Effector memory CD4-positive, alpha-beta T cell (primary cell): ENCODE results near the gene FARS2.
"Not testable (repeated sequence)": the region's sequence is repeated elsewhere in the genome, so short reads cannot be mapped to it uniquely, and the experiment has no call there.

Experiments
- DNase-seq, 3 donors: peaks; one replicate each; pipeline ENCODE4 v3.0.0-alpha.2; 2020
- H3K27ac ChIP-seq: 2 replicates; pipeline ENCODE4 v1.7.0; 2013; ENCODE audit warnings: mild to moderate bottlenecking, low read length, moderate library complexity; ENCODE audit not compliant: insufficient read depth, poor library complexity, severe bottlenecking
- H3K27me3 ChIP-seq: replicated peaks from 2 replicates; pipeline ENCODE4 v1.7.0; 2013; ENCODE audit warnings: mild to moderate bottlenecking, low read length; ENCODE audit not compliant: insufficient read depth, control insufficient read depth, poor library complexity, severe bottlenecking
- H3K36me3 ChIP-seq: 2 replicates; pipeline ENCODE4 v1.7.0; 2013; ENCODE audit warnings: mild to moderate bottlenecking, low read length, moderate library complexity; ENCODE audit not compliant: control insufficient read depth, insufficient read depth
- H3K4me1 ChIP-seq: 2 replicates; pipeline ENCODE4 v1.7.0; 2013; ENCODE audit warnings: low read length, mild to moderate bottlenecking; ENCODE audit not compliant: control insufficient read depth, insufficient read depth, poor library complexity, severe bottlenecking
- H3K4me3 ChIP-seq: 2 replicates; pipeline ENCODE4 v1.7.0; 2013; ENCODE audit warnings: low read length, low read depth, mild to moderate bottlenecking; ENCODE audit not compliant: insufficient read depth, poor library complexity, severe bottlenecking
- H3K9me3 ChIP-seq: 2 replicates; pipeline ENCODE4 v1.7.0; 2013; ENCODE audit warnings: mild to moderate bottlenecking, low read length, moderate library complexity; ENCODE audit not compliant: control insufficient read depth

The FARS2 gene

GRCh38 chr6:5683747-5684146, 422.4 kb downstream of the FARS2 start:
- H3K4me1 ChIP-seq, H3K4me3 ChIP-seq, H3K27me3 ChIP-seq, DNase-seq, H3K9me3 ChIP-seq, H3K36me3 ChIP-seq, H3K27ac ChIP-seq: not testable (repeated sequence)

GRCh38 chr6:5684320-5685053, 423.2 kb downstream of the FARS2 start:
- DNase-seq, result no peak
- Histone ChIP-seq H3K4me1 (no peaks in the 10 kb centered on the region), H3K4me3 (no peak overlapping the region), H3K27ac (no peak overlapping the region), H3K27me3 (no peaks in the 10 kb centered on the region), H3K9me3 (no peaks in the 10 kb centered on the region), H3K36me3 (no peaks in the 10 kb centered on the region)

- H3K27ac ChIP-seq, result no peak overlapping the region
- H3K4me1 ChIP-seq, result no peaks in the 10 kb centered on the region
- H3K36me3 ChIP-seq, result no peaks in the 10 kb centered on the region
- H3K27me3 ChIP-seq, result no peaks in the 10 kb centered on the region
- no peaks in the 10 kb centered on the region for H3K9me3 ChIP-seq
- no peak overlapping the region for H3K4me3 ChIP-seq
- DNase-seq, result no peak
Measured at GRCh38 chr6:5693225-5694145, 432.2 kb downstream of the FARS2 start.

- no peak for DNase-seq
- Histone ChIP-seq H3K9me3 (no peaks in the 10 kb centered on the region), H3K4me3 (no peak overlapping the region), H3K27ac (no peak overlapping the region), H3K36me3 (no peaks in the 10 kb centered on the region), H3K4me1 (no peaks in the 10 kb centered on the region), H3K27me3 (no peaks in the 10 kb centered on the region)
Measured at GRCh38 chr6:5695260-5696245, 434.2 kb downstream of the FARS2 start.

GRCh38 chr6:5697508-5697907, 436.2 kb downstream of the FARS2 start:
- Histone ChIP-seq H3K27ac (no peak overlapping the region), H3K9me3 (no peaks in the 10 kb centered on the region), H3K36me3 (no peaks in the 10 kb centered on the region), H3K4me1 (no peaks in the 10 kb centered on the region), H3K4me3 (no peak overlapping the region), H3K27me3 (no peaks in the 10 kb centered on the region)
- no peak for DNase-seq

GRCh38 chr6:5698318-5698717, 437.0 kb downstream of the FARS2 start:
- Histone ChIP-seq H3K27me3 (no peaks in the 10 kb centered on the region), H3K4me1 (no peaks in the 10 kb centered on the region), H3K36me3 (no peaks in the 10 kb centered on the region), H3K27ac (no peak overlapping the region), H3K4me3 (no peak overlapping the region), H3K9me3 (no peaks in the 10 kb centered on the region)
- DNase-seq, result no peak

- H3K4me3 ChIP-seq, DNase-seq, H3K9me3 ChIP-seq, H3K36me3 ChIP-seq, H3K4me1 ChIP-seq, H3K27me3 ChIP-seq, H3K27ac ChIP-seq: not testable (repeated sequence)
Measured at GRCh38 chr6:5699064-5699463, 437.8 kb downstream of the FARS2 start.

GRCh38 chr6:5701174-5701573, 439.9 kb downstream of the FARS2 start:
- H3K27me3 ChIP-seq, result no peaks in the 10 kb centered on the region
- DNase-seq, result no peak
- no peaks in the 10 kb centered on the region for H3K36me3 ChIP-seq
- H3K4me1 ChIP-seq, result peaks cover 4% of the 10 kb centered on the region
- no peak overlapping the region for H3K27ac ChIP-seq
- H3K4me3 ChIP-seq, result no peak overlapping the region
- H3K9me3 ChIP-seq, result no peaks in the 10 kb centered on the region

GRCh38 chr6:5704708-5705107, 443.4 kb downstream of the FARS2 start:
- no peaks in the 10 kb centered on the region for H3K36me3 ChIP-seq
- no peaks in the 10 kb centered on the region for H3K9me3 ChIP-seq
- no peak for DNase-seq
- no peaks in the 10 kb centered on the region for H3K27me3 ChIP-seq
- H3K4me1 ChIP-seq, result peaks cover 6% of the 10 kb centered on the region
- H3K4me3 ChIP-seq, result no peak overlapping the region
- H3K27ac ChIP-seq, result no peak overlapping the region
